ENCODE measurements around the gene ZDHHC8. TPM values are rescaled to one million over a fixed set of nuclear protein-coding genes. Genes with fewer than 3 reads are reported as not detected.

Gene ZDHHC8
- total and polyA plus RNA-seq, 9 donors = 5.1 to 77.4 (median 58.9) TPM

DNA sequence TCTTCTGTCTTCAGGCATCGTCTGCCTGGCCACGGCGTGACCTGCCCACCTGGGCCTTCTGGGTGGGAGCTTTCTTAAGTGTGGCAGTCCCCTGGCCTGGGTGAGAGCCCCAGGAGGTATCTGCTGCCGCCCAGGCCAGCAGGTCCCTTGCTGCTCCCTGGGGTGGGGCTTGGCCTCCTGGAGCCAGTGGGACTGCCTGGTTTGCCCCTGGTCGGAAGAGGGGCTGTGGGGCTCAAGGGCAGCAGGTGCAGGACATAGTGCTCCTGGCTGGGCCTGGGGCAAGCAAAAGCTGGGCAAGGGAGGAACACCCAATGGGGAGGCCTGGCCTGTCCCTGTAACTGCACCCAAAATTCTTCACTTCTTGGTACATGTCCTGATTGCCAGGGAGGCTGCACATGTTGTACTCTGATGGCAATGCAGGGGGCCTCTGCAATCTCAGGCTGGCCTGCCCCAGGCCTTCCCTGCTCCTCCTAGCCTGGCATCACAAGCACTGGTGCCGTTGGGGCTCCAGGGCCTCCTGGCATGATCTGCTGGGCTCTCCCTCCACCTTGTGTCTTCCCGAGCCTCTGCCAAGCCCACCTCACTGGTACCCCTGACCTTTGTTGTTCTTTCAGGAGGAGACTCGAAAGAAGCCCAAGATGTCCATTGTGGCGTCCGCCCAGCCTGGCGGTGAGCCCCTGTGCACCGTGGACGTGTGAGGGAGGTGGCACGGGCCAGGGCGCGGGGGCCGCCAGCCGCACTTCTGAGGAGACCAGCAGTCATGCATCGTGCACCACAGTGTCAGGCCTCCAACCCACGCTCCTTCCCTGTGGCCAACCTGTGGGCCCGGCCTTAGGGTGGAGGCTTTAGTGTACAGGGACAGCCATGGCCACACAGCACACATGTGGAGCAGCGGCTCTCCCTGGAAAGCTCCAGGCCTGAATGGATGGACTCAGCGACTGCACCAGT, 21.9 kb upstream of the ZDHHC8 start:
- Histone ChIP-seq H3K4me1 (ENCODE audit: insufficient read depth) (no peaks in the 10 kb centered on the region), H3K27ac (no peak overlapping the region), H3K4me3 (no peak overlapping the region), H3K36me3 (peaks cover 4% of the 10 kb centered on the region), H3K27me3 (no peaks in the 10 kb centered on the region), H3K9me3 (no peaks in the 10 kb centered on the region)
- WGBS, 3 donors = 69 to 83% (median 73%) methylated on average over 23 of the region's 23 CpGs
- no peak for TF ChIP-seq POLR2A (IDR thresholded peaks at IDR 0.05)
- TF ChIP-seq, protein P1, sequence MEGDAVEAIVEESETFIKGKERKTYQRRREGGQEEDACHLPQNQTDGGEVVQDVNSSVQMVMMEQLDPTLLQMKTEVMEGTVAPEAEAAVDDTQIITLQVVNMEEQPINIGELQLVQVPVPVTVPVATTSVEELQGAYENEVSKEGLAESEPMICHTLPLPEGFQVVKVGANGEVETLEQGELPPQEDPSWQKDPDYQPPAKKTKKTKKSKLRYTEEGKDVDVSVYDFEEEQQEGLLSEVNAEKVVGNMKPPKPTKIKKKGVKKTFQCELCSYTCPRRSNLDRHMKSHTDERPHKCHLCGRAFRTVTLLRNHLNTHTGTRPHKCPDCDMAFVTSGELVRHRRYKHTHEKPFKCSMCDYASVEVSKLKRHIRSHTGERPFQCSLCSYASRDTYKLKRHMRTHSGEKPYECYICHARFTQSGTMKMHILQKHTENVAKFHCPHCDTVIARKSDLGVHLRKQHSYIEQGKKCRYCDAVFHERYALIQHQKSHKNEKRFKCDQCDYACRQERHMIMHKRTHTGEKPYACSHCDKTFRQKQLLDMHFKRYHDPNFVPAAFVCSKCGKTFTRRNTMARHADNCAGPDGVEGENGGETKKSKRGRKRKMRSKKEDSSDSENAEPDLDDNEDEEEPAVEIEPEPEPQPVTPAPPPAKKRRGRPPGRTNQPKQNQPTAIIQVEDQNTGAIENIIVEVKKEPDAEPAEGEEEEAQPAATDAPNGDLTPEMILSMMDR (IDR thresholded peaks at IDR 0.05) = no peak
- no peak for TF ChIP-seq EP300 (IDR thresholded peaks at IDR 0.05)
- DNase-seq = peak in 1 of 5 donors; percentile 39
- intact Hi-C loops (cut with DNase I) = loop anchor here in 1 of 4 donors (10.0 kb wide), 1 partner anchor 145 kb away; no protein-coding TSS in a partner anchor

DNA sequence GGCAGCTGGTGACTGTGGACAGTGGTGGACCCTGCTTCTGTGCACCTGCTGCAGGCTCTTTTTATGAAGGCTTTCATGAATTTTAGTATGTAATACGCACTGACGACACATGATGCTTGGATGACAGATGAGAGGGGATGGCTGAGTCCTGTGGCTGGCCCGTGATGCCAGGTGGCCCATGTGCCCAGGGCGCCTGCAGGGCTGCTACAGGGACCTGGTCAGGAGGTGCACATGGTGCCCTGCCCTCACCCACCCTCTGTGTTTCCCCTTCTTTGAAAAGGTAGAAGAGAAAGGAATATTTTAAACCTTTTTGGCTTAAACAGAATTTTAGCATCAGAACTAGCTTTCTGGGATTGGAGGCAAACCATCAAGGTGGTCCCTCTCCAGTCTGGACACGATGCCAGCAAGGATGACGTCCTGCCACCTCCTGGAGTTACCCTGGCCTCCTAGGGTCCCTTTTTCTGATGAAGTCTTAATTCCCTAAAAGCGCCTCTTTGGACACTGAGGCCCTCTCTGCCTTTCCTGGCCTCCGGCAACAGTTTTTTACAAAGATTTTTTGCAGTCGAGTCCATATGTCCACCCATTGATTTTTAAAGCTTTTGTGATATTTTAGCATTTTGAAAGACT, 21.1 kb upstream of the ZDHHC8 start:
- TF ChIP-seq, protein P1 (IDR thresholded peaks at IDR 0.05) = no peak
- TF ChIP-seq EP300 (IDR thresholded peaks at IDR 0.05) = no peak
- TF ChIP-seq POLR2A (IDR thresholded peaks at IDR 0.05) = no peak
- no peaks in the 10 kb centered on the region for H3K4me1 ChIP-seq (ENCODE audit: insufficient read depth)
- H3K27me3 ChIP-seq = no peaks in the 10 kb centered on the region
- peaks cover 4% of the 10 kb centered on the region for H3K36me3 ChIP-seq
- peak in 1 of 5 donors; percentile 14 for DNase-seq
- no peak overlapping the region for H3K27ac ChIP-seq
- 77 to 85% (median 82%) methylated on average over 9 of the region's 9 CpGs for WGBS, 3 donors
- no peaks in the 10 kb centered on the region for H3K9me3 ChIP-seq
- intact Hi-C loops (cut with DNase I) = loop anchor here in 1 of 4 donors (10.0 kb wide), 1 partner anchor 146 kb away; no protein-coding TSS in a partner anchor
- H3K4me3 ChIP-seq = no peak overlapping the region

DNA sequence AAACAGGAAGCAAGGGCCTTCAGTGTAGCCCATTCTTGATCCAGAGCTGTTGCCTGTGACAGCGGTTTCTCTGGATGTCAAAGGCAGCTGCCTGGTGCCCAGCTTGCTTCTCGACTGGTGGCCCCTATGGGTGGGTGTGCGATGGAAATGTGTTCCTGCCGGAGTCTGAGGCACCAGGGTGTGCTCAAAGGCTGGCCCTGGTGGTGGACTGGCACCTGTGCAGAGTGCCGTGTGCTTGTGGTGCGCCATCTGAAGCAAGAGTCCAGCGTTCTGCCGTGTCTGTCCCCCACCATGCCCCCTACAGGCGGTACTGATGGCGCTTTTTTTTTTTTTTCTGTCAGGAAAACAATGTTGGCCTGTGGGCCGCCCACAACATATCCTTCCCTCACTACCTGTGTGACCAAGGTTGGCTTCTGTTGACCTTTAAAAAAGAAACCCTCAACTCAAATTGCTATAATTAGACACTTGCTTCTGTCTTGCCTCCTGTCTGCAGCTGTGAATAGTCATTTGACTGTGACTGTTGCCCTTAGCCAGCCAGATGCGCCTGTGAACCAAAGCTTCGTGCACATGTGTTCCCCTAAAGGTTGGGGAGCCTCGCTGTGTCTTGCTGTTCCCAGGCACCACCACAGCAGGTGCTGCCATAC, 20.4 kb upstream of the ZDHHC8 start:
- TF ChIP-seq POLR2A (IDR thresholded peaks at IDR 0.05) = no peak
- TF ChIP-seq EP300 (IDR thresholded peaks at IDR 0.05) = no peak
- TF ChIP-seq, protein P1 (IDR thresholded peaks at IDR 0.05) = no peak
- Histone ChIP-seq H3K27me3 (no peaks in the 10 kb centered on the region), H3K27ac (no peak overlapping the region), H3K9me3 (no peaks in the 10 kb centered on the region), H3K4me3 (no peak overlapping the region), H3K36me3 (peaks cover 4% of the 10 kb centered on the region), H3K4me1 (ENCODE audit: insufficient read depth) (peaks cover 4% of the 10 kb centered on the region)
- intact Hi-C loops (cut with DNase I) = loop anchor here in 1 of 4 donors (10.0 kb wide), 1 partner anchor 146 kb away; no protein-coding TSS in a partner anchor
- peak in 1 of 5 donors; percentile 10 for DNase-seq
- WGBS, 3 donors = 57 to 63% (median 63%) methylated on average over 14 of the region's 14 CpGs
